A549 (cell line): ENCODE data around the gene OPRL1. TPM values are rescaled to one million over a fixed set of nuclear protein-coding genes. Genes with fewer than 3 reads are reported as not detected.

Experiments used
- ATAC-seq, 2 experiments: fragments of 200-7000 bp in 1 of 2; fragments of >200 bp in 1 of 2; cut with Nextera tagmentation in 1 of 2; cut with Tn5 transposase in 1 of 2; 3 replicates each; pipeline versions ENCODE4 v1.8.0 to v1.9.1; 2018 to 2020; ENCODE audit warnings: mild to moderate bottlenecking in 1 of 2, moderate library complexity in 1 of 2
- CTCF ChIA-PET: fragments of 300-600 bp; sonication (Branson Sonifier 250); formaldehyde crosslinking; extraction: SDS; loops from one replicate; lab custom pipeline; 2021; ENCODE audit warnings: antibody characterized with exemption, inconsistent platforms; lab: Yijun Ruan, JAX
- POLR2A ChIA-PET: fragments of 350-600 bp; formaldehyde crosslinking; extraction: SDS; loops from one replicate; lab custom pipeline; 2021; ENCODE audit warnings: antibody characterized with exemption, inconsistent platforms; lab: Yijun Ruan, JAX
- DNase-seq, 2 experiments: peaks; one replicate each; pipeline versions ENCODE4 v3.0.0 to v3.0.0-alpha.2; 2011 to 2016; ENCODE audit warnings: low read depth in 1 of 2, low spot score in 1 of 2
- FAIRE-seq: peaks from 2 replicates; lab custom pipeline; 2011; peaks lifted over from hg19 to GRCh38; lab: Jason Lieb, UNC
- H3K27ac ChIP-seq, 2 experiments: fragments of >200 bp; sonication (Bioruptor Twin); formaldehyde crosslinking; 3 replicates each; pipeline ENCODE4 v1.5.1; 2016 to 2017
- H3K4me1 ChIP-seq: fragments of >200 bp; sonication (Bioruptor Twin); formaldehyde crosslinking; 3 replicates; pipeline ENCODE4 v1.6.1; 2016
- H3K4me2 ChIP-seq: fragments of >200 bp; sonication (Bioruptor Twin); formaldehyde crosslinking; 3 replicates; pipeline ENCODE4 v1.6.1; 2016
- H3K4me3 ChIP-seq: fragments of >200 bp; sonication (Bioruptor Twin); formaldehyde crosslinking; 3 replicates; pipeline ENCODE4 v1.5.1; 2016
- H3K9me3 ChIP-seq: fragments of >200 bp; sonication (Bioruptor Twin); formaldehyde crosslinking; 3 replicates; pipeline ENCODE4 v1.6.1; 2016
- BHLHE40 ChIP-seq: IDR thresholded peaks from 2 replicates; pipeline ENCODE4 v1.6.1; 2012; ENCODE audit warnings: low read depth, low read length, inconsistent platforms
- CBX8 ChIP-seq: fragments of 200-600 bp; sonication (generic); IDR thresholded peaks from 2 replicates; pipeline ENCODE4 v1.6.1; 2016
- CEBPB ChIP-seq, 2 experiments: fragments of >200 bp in 1 of 2; sonication (Bioruptor Twin) in 1 of 2; formaldehyde crosslinking in 1 of 2; IDR thresholded peaks; 2 replicates each; pipeline ENCODE4 v1.6.1; 2012 to 2016
- CHD2 ChIP-seq: fragments of 150-350 bp; IDR thresholded peaks from 2 replicates; pipeline ENCODE4 v1.6.1; 2014; ENCODE audit warnings: low read length; ENCODE audit not compliant: partially characterized antibody
- EHF ChIP-seq: fragments of 250-450 bp; sonication (Bioruptor Pico); IDR thresholded peaks from 2 replicates; pipeline ENCODE4 v1.5.0; 2020; ENCODE audit warnings: mild to moderate bottlenecking
- EP300 ChIP-seq, 2 experiments: fragments of >200 bp; sonication (Bioruptor Twin); formaldehyde crosslinking; IDR thresholded peaks; 2 replicates in 1 of 2; 3 replicates in 1 of 2; pipeline ENCODE4 v1.6.1; 2016 to 2017
- FOXS1 ChIP-seq: fragments of 250-450 bp; sonication (Bioruptor Pico); IDR thresholded peaks from 2 replicates; pipeline ENCODE4 v1.5.0; 2020; ENCODE audit warnings: mild to moderate bottlenecking, moderate library complexity
- HEYL ChIP-seq: fragments of 250-450 bp; sonication (Bioruptor Pico); IDR thresholded peaks from 2 replicates; pipeline ENCODE4 v1.8.0; 2021; ENCODE audit warnings: mild to moderate bottlenecking, moderate library complexity
- HOXA7 ChIP-seq: fragments of 250-450 bp; sonication (Bioruptor Pico); IDR thresholded peaks from 2 replicates; pipeline ENCODE4 v1.5.0; 2020; ENCODE audit warnings: mild to moderate bottlenecking, moderate library complexity
- HOXB13 ChIP-seq: fragments of 250-450 bp; sonication (Bioruptor Pico); IDR thresholded peaks from 2 replicates; pipeline ENCODE4 v1.5.0; 2020; ENCODE audit warnings: low read depth, mild to moderate bottlenecking, moderate library complexity
- JUNB ChIP-seq: fragments of >200 bp; sonication (Bioruptor Twin); formaldehyde crosslinking; IDR thresholded peaks from 2 replicates; pipeline ENCODE4 v1.6.1; 2016
- KDM1A ChIP-seq: fragments of 200-600 bp; sonication (generic); IDR thresholded peaks from 2 replicates; pipeline ENCODE4 v1.6.1; 2016; ENCODE audit warnings: low read depth, mild to moderate bottlenecking
- KDM5A ChIP-seq: fragments of 200-600 bp; sonication (generic); IDR thresholded peaks from 2 replicates; pipeline ENCODE4 v1.6.1; 2016; ENCODE audit warnings: antibody characterized with exemption, mild to moderate bottlenecking
- MAZ ChIP-seq: fragments of 150-350 bp; IDR thresholded peaks from 2 replicates; pipeline ENCODE4 v1.6.1; 2014; ENCODE audit warnings: antibody characterized with exemption, low read depth, low read length, borderline replicate concordance
- MYC ChIP-seq: IDR thresholded peaks from 2 replicates; pipeline ENCODE4 v1.6.1; 2012; ENCODE audit warnings: mild to moderate bottlenecking, inconsistent platforms, low read length, improper control_type of control experiment, borderline replicate concordance
- PHF8 ChIP-seq: fragments of 200-600 bp; sonication (generic); IDR thresholded peaks from 2 replicates; pipeline ENCODE4 v1.6.1; 2016; ENCODE audit warnings: low read depth, mild to moderate bottlenecking, antibody characterized with exemption, moderate library complexity, borderline replicate concordance
- RAD21 ChIP-seq, 2 experiments: fragments of >200 bp in 1 of 2; sonication (Bioruptor Twin) in 1 of 2; formaldehyde crosslinking in 1 of 2; IDR thresholded peaks in 1 of 2; conservative IDR thresholded peaks in 1 of 2; 2 replicates in 1 of 2; 3 replicates in 1 of 2; pipeline ENCODE4 v1.6.1; 2012 to 2018; ENCODE audit warnings: inconsistent platforms in 1 of 2
- RFX5 ChIP-seq: fragments of 450-650 bp; IDR thresholded peaks from 2 replicates; pipeline ENCODE4 v1.7.1; 2014; ENCODE audit warnings: antibody characterized with exemption, mild to moderate bottlenecking, moderate library complexity
- SMC3 ChIP-seq: fragments of >200 bp; sonication (Bioruptor Twin); formaldehyde crosslinking; IDR thresholded peaks from 3 replicates; pipeline ENCODE4 v1.6.1; 2018; ENCODE audit warnings: inconsistent platforms
- ZC3H11A ChIP-seq: fragments of 450-650 bp; IDR thresholded peaks from 2 replicates; pipeline ENCODE4 v1.6.1; 2014; ENCODE audit warnings: antibody characterized with exemption, mild to moderate bottlenecking
- ZNF302 ChIP-seq: fragments of 250-450 bp; sonication (Bioruptor Pico); IDR thresholded peaks from 2 replicates; pipeline ENCODE4 v1.9.0; 2021; ENCODE audit warnings: inconsistent platforms, mild to moderate bottlenecking, moderate library complexity
- ZSCAN20 ChIP-seq: fragments of 250-450 bp; sonication (Bioruptor Pico); IDR thresholded peaks from 2 replicates; pipeline ENCODE4 v1.8.0; 2022; ENCODE audit warnings: mild to moderate bottlenecking, moderate library complexity
- WGBS: methylation state at CpG from one replicate; pipeline ENCODE4 v1.1.6; 2017; ENCODE audit errors: missing lambda C conversion rate; 5-methylcytosine and 5-hydroxymethylcytosine counted together
- polyA plus RNA-seq, 4 experiments: library from polyadenylated mRNA; depleted of rRNA in 3 of 4; stranded (reverse); fragments of >200 nt; fragmentation: RNase III in 1 of 4; extraction: RNeasy Plus Mini Kit Qiagen cat#74134 plus additional on column Dnase treatment in 1 of 4; gene quantifications; 2 replicates in 3 of 4; 3 replicates in 1 of 4; pipeline ENCODE4 v1.2.3, GENCODE V29; 2011 to 2017
- TF ChIP-seq, protein P1 (sequence below): fragments of 450-650 bp; IDR thresholded peaks from 2 replicates; pipeline ENCODE4 v1.6.1; 2014; ENCODE audit warnings: antibody characterized with exemption
- TF ChIP-seq, protein P2 (sequence below): fragments of >200 bp; sonication (Bioruptor Twin); formaldehyde crosslinking; IDR thresholded peaks from 3 replicates; pipeline ENCODE4 v1.6.1; 2016
- TF ChIP-seq, protein P3 (sequence below): fragments of >200 bp; sonication (Bioruptor Twin); formaldehyde crosslinking; IDR thresholded peaks from 3 replicates; pipeline ENCODE4 v1.5.1; 2016
- TF ChIP-seq, protein P4 (sequence below): IDR thresholded peaks from 2 replicates; pipeline ENCODE4 v1.6.1; 2012

Gene OPRL1
- polyA plus RNA-seq, 2 of the 4 experiments (the other 2 are of a cell fraction), result 0.54 to 1.2 TPM

DNA sequence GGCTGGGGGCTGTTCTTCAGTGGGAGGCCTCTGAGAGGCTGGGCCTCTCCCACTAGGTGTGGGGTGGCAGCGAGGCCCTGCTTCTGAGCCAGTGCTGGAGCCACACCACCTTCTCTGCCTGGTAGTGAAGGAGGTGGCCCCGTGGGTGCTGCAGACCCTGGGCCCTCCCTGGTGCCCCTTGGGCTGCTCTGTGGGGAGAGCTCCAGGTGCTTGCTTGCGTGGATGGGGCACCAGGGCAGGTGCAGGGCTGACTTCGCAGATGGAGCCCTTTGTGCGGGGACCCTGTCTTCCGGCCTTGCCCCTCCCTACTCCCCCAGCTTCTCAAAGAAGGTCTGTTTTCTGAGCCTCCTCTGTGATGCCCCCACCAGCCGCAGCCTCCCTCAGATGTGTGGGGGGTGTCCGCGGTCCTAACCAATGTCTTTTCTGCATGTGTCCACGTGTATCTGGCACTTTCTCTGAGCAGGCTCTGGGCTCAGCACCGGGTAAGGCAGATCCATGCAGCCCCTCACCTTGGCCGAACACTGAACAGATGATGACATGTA is 67.1 kb downstream of the OPRL1 start:
- CTCF ChIA-PET, result interaction anchor here (1.3 kb wide), 1 partner anchor 25 kb away, joined by 3 read pairs; no protein-coding TSS in a partner anchor
- 44% methylated on average over 12 of the region's 12 CpGs for WGBS
- Histone ChIP-seq H3K9me3 (peaks cover 20% of the 10 kb centered on the region), H3K4me3 (no peak overlapping the region), H3K4me2 (no peak overlapping the region), H3K4me1 (no peaks in the 10 kb centered on the region), H3K27ac (no peak overlapping the region)
- POLR2A ChIA-PET, result no interaction called here
- ATAC-seq (no peak), DNase-seq (no peak), FAIRE-seq (no peak)
- TF ChIP-seq, protein P1, sequence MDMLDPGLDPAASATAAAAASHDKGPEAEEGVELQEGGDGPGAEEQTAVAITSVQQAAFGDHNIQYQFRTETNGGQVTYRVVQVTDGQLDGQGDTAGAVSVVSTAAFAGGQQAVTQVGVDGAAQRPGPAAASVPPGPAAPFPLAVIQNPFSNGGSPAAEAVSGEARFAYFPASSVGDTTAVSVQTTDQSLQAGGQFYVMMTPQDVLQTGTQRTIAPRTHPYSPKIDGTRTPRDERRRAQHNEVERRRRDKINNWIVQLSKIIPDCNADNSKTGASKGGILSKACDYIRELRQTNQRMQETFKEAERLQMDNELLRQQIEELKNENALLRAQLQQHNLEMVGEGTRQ, result no peak
- no peak for TF ChIP-seq RAD21 (conservative IDR thresholded peaks at IDR 0.05 in 1 of 2, IDR thresholded peaks at IDR 0.05 in 1 of 2)
- TF ChIP-seq ZC3H11A, result no peak
- no peak for TF ChIP-seq HEYL (CRISPR knock-in tag)
- TF ChIP-seq KDM5A, result no peak
- no peak for TF ChIP-seq MYC
- TF ChIP-seq PHF8, result no peak
- no peak for TF ChIP-seq EP300 (IDR thresholded peaks at IDR 0.05)
- no peak for TF ChIP-seq JUNB
- TF ChIP-seq CHD2, result no peak
- TF ChIP-seq BHLHE40, result no peak
- TF ChIP-seq, protein P2, sequence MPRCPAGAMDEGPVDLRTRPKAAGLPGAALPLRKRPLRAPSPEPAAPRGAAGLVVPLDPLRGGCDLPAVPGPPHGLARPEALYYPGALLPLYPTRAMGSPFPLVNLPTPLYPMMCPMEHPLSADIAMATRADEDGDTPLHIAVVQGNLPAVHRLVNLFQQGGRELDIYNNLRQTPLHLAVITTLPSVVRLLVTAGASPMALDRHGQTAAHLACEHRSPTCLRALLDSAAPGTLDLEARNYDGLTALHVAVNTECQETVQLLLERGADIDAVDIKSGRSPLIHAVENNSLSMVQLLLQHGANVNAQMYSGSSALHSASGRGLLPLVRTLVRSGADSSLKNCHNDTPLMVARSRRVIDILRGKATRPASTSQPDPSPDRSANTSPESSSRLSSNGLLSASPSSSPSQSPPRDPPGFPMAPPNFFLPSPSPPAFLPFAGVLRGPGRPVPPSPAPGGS, result no peak
- TF ChIP-seq FOXS1 (CRISPR knock-in tag), result no peak
- TF ChIP-seq ZSCAN20 (CRISPR knock-in tag), result no peak
- no peak for TF ChIP-seq HOXB13 (CRISPR knock-in tag)
- no peak for TF ChIP-seq HOXA7
- TF ChIP-seq, protein P3, sequence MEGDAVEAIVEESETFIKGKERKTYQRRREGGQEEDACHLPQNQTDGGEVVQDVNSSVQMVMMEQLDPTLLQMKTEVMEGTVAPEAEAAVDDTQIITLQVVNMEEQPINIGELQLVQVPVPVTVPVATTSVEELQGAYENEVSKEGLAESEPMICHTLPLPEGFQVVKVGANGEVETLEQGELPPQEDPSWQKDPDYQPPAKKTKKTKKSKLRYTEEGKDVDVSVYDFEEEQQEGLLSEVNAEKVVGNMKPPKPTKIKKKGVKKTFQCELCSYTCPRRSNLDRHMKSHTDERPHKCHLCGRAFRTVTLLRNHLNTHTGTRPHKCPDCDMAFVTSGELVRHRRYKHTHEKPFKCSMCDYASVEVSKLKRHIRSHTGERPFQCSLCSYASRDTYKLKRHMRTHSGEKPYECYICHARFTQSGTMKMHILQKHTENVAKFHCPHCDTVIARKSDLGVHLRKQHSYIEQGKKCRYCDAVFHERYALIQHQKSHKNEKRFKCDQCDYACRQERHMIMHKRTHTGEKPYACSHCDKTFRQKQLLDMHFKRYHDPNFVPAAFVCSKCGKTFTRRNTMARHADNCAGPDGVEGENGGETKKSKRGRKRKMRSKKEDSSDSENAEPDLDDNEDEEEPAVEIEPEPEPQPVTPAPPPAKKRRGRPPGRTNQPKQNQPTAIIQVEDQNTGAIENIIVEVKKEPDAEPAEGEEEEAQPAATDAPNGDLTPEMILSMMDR, result no peak
- TF ChIP-seq CEBPB (IDR thresholded peaks at IDR 0.05), result no peak
- TF ChIP-seq RFX5, result no peak
- no peak for TF ChIP-seq ZNF302 (CRISPR knock-in tag)

DNA sequence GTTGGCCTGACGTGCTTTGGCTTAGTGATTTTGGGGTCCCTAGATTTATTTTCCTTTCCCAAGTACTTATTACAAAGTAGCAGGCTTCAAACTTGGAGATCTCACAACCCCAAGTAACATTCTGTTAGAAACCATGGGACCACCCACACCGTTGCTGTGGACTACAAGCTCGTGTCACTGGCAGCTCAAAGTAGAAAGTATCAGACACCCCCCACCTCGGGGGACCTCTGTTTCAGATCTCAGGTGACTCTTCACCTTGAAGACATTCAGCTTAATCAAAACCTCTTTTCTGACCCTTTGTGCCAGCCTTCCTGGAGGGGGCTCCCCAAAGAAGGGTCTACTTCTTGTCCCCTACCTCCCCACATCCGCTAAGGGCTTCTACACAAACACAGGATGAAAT is 68.7 kb downstream of the OPRL1 start:
- 12% methylated on average over 5 of the region's 5 CpGs for WGBS
- no peaks in the 10 kb centered on the region for H3K4me1 ChIP-seq
- no peak for TF ChIP-seq FOXS1 (CRISPR knock-in tag)
- TF ChIP-seq KDM1A, result no peak
- TF ChIP-seq, protein P4, sequence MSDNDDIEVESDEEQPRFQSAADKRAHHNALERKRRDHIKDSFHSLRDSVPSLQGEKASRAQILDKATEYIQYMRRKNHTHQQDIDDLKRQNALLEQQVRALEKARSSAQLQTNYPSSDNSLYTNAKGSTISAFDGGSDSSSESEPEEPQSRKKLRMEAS, result no peak
- TF ChIP-seq EHF (CRISPR knock-in tag), result no peak
- no peak for TF ChIP-seq ZC3H11A
- TF ChIP-seq MAZ, result no peak
- no peak for TF ChIP-seq CBX8
- TF ChIP-seq SMC3, result no peak
- TF ChIP-seq, protein P2, result no peak
- no peak for TF ChIP-seq EP300 (IDR thresholded peaks at IDR 0.05)
- TF ChIP-seq, protein P1, result no peak
- no peak for TF ChIP-seq KDM5A
- no peak for TF ChIP-seq HOXB13 (CRISPR knock-in tag)
- FAIRE-seq (no peak), DNase-seq (no peak), ATAC-seq (no peak)
- peaks cover 20% of the 10 kb centered on the region for H3K9me3 ChIP-seq
- CTCF ChIA-PET, result interaction anchor here (1.0 kb wide), 1 partner anchor 15 kb away, joined by 3 read pairs; no protein-coding TSS in a partner anchor
- no peak overlapping the region for H3K4me3 ChIP-seq
- H3K4me2 ChIP-seq, result no peak overlapping the region
- POLR2A ChIA-PET, result interaction anchor here (1.4 kb wide), 1 partner anchor 107 kb away, joined by 5 read pairs; the partner anchor contains the start of gene PCMTD2
- H3K27ac ChIP-seq, result no peak overlapping the region
